ENCODE data around the gene TP73.

The TP73 gene

DNA sequence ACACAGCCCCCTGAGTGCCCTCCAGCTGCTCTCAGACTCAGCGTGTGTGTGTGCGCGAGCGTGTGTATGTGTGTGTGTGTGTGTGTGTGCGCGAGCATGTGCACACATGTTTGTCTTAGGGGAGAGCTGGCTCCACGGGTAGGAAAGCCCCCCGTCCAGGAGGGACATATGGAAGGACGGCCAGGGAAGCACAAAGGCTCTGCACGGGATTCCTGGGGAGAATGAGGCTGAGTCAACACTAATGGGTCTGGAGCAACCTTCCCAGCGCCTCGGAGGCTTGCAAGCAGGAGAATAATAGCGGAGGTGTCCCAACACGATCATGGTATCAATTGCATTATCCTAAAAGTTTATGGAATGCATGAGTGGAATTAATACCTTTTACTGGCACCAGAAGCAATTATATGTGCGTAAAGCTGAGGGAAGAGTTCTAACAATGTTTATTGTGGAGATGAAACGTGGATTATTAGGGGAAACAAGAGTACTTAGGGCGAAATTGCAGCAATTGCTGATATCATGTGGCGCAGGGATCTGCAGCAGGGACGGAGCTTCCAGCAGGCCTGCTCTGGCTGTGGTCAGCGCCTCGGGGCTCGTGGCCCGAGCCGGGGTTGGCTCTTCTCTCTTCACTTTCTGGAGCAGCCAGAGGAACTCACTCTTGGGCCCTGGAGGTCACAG lies 59.6 kb downstream of the TP73 start:
- DNase-seq, result no peak

DNA sequence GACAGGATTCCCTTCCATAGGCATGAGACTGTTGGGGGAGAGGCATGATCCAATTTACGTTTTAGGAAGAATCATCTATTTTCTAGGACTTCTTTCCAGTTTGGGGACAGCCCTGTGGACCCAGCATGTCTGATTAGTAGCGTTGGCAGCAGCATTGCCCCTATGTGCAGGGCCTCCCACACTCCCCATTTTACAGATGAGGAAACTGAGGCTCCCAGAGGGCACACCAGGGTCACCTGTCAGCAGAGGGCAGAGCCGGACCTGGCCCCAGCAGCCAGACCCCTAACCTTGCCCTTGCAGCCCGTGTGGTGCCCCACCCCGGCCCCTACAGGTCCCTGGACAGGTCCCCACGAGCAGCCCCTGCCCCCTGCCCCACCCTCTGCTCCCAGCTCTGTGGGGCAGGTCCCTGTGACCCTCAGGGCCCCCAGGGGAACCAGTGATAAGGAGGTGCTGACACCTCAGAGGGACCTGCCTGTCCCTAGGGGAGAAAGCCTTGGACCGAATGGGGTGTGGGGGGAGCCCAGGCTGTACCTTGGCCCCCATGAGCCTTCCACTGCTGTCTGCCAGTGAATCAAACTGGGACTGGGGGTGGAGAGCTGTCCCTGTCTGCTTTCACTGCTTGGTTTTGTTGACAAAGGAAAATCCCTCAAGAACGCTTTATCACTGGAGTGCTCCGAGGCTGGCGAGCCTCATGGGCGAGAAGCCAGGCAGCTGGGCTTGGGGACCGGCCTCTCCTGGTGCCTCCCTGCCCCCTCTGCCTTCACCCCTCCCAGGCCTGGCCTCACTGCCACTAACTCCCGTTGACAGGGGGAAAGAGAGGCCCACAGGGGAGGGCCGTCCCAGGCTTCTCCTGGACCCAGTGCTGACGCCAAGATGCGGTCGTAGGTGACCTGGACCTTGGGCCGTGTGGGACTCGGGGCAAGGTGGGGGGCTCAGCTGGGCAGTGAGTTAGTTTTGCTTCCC lies 60.5 kb downstream of the TP73 start:
- DNase-seq, result no peak

DNA sequence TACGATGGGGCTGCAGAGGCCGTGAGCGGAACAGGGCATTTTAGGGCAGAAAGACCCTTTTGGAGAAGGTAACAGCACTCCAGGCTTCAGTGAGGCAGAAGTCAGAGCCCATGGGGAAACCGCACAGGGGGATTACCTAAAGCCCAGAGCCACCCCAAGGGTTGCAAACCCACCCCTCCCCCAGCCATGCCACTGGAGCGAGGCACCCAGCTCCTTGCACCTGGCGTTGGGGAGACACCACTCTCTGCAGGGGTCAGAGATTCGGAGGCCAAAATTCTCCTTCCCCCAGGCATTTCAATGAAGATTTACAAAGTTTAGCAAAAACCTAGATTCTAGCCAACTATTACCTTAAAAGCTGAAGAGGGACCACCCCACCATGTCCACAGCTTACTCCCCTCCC lies 61.5 kb downstream of the TP73 start:
- no peak for DNase-seq

DNA sequence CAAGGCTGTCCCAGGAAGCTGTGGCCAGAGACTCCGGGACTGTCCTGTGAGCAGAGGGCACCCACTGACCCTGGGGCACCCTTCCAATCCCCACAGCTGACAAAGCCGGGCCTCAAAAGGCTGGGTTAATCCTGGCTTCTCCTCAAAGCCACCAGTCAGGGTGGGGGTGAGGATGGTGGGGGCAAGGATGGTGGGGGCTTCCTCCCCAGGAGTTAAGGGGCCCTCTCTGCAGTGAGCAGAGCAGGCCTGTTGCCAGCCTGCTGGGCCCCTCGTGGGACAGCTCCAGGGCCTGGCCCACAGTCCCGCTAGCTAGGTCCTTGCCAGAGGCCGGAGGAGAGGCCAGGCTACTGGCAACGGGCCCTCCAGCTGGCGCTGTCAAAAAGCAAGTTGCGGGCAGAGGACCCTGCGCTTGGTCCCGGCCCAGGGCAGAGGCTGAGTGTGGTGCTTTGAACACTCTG lies 62.0 kb downstream of the TP73 start:
- no peak for DNase-seq

DNA sequence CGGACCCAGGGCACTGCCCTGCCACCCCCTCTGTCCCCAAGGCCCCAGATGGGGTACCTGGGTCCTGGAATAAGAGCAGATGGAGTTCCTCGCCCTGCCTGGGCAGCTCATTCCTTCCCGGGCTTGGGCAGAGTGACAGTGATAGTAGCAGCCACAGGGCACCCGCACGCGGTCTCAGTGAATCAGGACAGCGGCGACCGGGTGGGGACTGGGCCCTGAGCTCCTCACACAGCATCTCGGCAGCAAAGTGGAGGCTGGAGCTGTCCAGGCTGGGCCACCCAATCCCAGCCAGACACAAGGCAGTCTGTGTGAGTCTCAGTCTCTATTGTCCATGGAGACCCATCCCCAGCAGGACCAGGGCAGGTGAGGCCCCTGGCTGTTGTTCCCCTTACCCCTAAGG lies 62.5 kb downstream of the TP73 start:
- no peak for DNase-seq

DNA sequence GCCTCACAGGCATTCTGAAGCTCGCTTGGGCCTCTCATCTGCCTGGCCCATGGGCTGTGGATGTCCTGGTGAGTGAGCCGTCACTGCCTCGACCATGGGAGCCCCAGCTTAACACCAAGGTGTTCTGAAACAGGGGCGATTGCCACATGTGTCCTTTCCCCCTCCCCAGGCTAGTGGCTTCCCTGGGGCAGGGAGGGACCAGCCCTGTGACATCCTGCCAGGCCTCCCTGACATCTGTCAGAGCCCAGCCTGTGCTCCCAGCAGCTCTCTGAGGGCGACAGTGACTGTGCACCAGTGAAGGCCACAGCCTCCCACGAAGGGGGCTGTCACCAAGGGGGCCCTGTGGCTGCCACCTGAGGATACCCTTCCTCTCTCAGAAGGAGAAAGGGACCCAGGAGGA lies 64.0 kb downstream of the TP73 start:
- DNase-seq, result no peak

DNA sequence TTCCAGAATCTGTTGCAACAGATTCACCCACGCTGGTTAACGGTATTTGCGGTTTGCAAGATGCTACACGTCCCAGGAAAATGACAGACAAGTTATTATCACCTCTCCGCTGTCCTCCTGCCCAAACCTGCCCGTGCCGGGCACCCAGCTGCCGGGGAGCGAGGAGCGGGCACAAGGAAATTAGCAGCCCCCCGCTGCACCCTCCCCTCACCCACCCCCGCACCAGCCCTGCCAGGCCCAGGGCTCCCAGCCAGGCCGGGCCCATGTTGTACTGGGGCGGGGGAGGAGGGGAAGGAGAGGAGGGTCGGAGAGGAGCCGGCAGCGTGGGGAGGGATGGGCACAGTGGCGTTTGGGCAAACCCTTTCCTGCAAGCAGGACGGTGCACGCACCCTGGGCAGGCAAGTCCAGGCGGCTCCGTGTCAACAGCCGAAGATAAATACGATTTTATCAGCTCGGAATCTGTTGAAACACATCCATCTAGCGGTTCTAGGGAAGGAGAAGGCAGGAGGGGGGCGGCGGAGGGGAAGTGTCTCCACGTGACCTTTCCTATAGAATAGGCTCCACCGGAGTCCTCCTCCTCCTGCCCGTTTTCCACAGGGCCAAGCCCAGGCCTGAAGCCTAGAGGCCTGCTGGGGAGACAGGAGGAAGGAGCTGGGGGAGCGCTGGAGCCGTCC lies 64.9 kb downstream of the TP73 start:
- DNase-seq, result no peak

DNA sequence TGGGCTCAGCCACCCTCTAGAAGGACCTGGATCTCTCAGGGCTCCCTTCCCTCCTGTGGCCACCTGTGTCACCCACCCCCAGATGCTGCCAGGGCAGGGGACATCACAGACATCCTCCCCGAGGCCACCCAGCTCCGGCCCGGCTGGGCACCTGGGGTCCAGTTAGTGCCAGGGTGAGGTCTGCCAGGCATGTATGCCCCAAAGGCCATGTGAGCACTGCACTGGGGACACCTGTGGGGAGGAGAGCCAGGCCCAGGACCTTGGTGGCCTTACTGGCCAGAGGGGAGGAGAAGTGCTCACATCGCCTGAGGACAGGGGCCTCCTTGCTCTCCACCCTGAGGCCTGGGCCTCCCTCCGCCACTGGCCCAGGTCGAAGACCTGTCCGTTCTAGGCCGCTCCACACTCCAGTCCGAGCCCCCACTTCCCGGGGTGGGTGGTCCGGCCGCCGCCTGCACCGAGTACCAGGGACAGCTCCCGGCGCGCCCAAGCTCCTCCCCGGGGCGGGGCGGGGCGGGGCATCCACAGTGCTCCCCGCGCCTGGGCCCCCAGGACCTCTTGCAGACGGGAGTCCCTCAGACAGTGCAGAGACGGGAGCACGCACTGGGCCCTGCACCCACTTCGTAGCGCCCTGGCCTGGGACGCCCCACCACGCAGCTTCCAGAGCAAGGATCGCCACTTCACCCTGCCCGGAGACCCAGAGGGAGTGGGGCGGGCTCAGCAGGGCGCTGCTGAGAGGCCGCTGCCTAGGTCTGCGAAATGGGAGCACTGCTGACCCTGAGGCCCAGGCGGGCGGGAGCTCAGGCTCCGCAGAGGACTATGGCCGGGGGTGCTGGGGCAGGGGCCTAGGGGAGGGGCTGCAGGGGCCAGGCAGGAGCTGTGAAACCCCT lies 65.6 kb downstream of the TP73 start:
- DNase-seq, result no peak

DNA sequence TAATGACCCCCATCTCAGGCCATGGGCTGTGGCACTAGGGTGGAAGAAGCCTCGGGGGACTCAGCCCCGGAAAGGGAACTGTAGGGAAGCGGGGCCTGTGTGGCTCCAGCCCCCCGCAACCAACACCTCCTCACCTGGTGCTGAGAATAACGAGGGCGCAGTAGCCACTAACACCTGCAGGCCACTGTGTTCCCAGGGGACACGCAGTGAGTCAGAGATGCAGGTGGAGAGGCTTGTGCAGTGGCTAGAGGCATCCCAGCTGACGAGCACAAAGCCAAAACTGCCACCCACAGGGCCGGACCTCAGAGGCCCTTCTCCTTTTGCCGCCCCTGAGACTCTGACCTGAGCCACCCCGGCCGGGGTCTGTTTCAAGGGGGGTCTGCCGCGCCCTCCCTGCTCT lies 66.4 kb downstream of the TP73 start:
- no peak for DNase-seq

DNA sequence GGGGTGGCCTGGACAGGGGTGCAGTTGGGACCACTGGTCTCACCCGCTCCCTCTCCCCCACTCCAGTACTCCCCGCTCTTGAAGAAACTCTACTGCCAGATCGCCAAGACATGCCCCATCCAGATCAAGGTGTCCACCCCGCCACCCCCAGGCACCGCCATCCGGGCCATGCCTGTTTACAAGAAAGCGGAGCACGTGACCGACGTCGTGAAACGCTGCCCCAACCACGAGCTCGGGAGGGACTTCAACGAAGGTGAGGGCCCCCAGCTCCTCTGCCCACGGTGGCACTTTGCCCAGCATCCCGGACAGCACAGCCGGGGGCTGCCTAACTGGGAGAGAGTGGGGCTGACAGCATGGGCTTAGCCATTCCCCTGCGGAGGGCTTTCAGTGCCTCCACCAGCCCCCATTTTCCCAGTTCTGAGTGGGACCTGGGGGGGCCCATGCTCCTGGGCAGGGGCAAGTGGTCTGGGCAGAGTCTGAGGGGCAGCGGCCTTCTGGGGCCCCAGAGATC lies 69.7 kb downstream of the TP73 start:
- no peak for DNase-seq

DNA sequence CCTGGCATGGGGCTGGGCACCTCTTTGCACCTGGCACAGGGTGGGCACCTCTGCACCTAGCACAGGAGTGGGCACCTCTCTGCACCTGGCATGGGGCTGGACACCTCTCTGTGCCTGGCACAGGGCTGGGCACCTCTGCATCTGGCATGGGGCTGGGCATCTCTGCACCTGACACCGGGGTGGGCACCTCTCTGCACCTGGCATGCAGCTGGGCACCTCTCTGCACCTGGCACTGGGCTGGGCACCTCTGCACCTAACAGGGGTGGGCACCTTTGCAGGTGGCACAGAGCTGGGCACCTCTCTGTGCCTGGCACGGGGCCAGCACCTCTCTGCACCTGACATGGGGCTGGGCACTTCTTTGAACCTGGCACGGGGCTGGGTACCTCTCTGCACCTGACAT lies 70.5 kb downstream of the TP73 start:
- no peak for DNase-seq

DNA sequence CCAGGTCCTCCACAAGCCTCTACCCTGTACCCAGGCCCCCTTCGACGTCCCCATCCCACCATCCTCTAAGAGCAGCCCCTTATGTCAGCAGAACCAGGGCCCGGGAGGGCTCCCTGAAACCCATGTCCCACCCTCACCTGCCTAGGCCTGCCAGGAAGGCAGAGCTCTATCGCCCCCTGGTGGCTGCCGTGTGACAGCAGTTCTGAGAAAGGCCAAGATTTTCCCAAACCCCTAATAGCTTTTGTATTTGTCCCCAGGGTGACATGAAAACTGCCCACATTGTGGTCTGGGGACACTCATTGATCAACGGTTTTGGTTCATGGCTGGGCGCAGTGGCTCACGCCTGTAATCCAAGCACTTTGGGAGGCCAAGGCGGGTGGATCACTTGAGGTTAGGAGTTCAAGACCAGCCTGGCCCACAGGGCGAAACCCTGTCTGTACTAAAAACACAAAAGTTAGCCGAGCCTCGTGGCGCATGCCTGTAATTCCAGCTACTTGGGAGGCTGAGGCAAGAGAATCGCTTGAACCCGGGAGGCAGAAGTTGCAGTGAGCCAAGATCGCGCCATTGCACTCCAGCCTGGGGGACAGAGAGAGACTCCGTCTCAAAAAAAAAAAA lies 72.2 kb downstream of the TP73 start:
- peak; percentile 39 for DNase-seq

DNA sequence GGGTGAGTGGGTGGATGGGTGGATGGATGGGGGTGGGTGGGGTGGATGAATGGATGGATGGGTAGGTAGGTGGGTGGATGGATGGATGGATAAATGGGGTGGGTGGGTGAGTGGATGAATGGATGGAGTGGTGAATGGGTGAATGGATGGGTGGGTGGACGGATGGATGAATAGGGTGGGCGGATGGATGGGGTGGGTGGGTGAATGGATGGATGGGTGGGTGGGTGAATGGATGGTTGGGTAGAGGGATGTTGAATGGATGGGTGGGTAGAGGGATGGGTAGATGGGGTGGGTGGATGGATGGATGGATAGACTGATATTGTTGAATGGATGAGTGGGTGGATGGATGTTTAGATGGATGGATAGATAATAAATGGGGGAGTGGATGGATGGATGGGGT lies 73.0 kb downstream of the TP73 start:
- DNase-seq, result no peak

DNA sequence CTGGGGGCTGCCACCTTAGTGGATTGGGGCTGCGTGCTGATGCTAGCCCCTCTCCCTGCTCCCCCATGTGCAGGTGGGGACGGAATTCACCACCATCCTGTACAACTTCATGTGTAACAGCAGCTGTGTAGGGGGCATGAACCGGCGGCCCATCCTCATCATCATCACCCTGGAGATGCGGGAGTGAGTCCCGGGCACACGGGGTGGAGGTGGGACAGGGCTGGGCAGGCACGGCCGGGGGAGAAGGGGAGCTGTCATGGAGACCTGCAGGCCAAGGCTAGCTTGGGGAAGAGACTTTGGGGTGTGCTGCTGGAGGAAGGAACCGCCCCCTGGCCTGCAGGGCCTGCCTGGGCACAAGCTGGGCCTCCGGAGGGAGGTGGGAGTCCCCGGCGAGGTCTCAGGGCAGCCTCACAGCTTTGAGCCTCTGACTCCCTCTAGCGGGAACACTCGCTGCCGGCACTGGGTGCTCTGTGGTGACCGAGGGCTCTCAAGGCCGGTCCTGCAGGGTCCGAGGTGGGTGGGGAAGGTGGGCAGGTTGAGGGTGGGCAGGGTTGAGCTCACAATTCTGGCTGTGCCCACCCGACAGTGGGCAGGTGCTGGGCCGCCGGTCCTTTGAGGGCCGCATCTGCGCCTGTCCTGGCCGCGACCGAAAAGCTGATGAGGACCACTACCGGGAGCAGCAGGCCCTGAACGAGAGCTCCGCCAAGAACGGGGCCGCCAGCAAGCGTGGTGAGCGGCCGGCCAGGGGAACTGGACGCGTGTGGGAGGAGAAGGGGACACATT lies 74.9 kb downstream of the TP73 start:
- no peak for DNase-seq

DNA sequence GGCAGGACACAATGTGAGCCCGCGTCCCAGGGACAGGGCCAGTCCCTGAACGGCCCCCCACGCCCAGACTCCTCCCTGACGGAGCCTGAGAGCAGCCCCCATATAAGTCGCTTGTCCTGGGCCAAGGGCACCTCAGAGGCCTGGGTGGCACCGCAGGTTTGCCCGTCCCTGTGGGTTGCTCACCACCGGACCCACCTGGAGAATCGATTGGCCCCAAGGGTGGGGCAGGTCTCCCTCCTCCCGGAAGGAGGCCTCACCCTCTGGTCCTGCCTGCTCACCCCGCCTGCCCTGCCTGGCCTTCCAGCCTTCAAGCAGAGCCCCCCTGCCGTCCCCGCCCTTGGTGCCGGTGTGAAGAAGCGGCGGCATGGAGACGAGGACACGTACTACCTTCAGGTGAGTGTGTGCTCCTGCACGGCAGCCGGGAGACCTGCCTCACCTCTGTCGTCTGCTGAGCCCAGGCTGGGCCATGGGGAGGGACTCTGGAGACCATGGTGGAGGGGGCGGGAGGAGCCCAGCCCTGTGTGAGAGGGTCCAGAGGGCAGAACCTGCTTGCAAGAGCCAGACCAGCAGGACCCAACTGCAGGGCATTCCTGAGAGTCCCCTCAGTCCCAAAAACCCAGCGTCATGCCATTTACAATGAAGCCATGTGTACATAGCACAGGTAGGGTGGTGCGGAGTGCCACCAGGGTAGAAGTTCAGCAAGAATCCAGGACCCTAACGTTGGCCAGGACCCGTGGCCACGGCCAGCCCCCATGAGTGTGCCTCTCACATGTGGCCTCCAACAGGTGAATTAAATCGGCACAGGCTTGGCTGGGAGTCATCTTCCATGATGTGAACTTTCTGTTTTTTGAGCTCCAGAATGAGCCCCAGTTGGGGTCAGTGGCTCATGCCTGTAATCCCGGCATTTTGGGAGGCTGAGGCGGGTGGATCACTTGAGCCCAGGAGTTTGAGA lies 75.8 kb downstream of the TP73 start:
- no peak for DNase-seq

DNA sequence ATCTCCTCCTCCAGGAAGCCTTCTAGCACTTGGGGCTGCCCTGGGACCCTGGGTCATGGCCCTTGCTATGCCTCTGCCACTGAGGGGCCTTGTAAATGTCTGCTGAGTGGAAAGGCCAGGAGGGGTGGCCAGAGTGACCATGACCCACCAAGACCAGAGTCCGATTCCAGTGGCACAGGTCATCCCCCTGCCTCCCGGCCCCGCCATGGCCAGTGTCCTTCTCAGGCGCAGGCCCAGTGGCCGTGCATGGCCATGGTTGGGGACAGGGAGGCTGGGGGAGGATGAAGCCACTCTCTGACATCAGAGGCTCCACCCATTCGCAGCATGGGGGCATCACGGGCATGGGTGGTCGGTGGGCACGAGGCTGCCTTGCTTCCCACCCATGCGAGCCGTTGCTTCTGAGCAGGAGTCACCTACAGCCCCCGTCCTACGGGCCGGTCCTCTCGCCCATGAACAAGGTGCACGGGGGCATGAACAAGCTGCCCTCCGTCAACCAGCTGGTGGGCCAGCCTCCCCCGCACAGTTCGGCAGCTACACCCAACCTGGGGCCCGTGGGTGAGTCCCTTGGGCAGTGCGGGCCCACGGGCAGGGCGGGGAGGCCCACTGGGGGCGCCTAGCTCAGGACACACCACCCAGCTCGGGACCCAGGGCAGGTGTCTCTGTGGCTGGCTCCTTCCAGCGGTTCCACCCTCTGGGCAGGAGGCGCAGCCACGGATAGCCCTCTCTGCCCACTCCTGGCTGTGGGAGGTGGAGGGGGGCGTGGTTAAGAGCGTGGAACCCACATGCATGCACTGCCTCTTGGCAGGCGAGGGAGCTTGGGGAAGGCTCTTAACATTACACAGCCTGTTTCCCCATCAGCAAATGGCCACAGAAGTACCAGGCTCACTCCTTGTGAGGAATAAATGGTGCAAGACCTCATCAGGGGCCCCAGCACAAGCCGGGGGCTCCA lies 77.6 kb downstream of the TP73 start:
- DNase-seq, result no peak

DNA sequence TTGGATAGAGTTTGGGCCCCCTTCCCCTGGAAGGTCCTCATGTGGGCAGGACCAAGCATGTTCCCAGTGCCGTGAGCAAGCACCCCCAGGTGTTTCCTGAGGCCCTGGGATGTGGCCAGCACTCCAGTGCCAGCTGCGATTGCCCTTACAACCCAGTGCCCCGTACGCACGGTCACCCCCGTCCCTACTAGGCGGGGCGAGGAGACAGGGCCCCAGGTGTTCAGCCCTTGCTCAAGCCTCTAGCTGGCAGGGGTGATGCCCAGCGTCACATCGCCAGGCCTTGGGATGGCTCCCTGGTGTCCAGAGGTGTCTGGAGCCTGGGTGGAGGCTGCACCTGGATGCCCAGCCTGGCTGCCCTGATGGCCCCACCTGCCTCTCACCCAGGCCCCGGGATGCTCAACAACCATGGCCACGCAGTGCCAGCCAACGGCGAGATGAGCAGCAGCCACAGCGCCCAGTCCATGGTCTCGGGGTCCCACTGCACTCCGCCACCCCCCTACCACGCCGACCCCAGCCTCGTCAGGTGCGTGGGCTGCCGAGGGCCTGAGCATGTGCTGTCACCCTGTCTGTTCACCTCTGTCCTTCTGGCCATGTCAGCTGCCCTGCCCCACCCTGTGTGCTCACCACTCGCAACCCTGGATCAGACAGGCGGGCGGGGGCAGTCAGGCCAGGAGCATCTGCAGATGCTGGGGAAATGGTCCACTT lies 78.4 kb downstream of the TP73 start:
- no peak for DNase-seq
